ENCODE results near the gene HOMEZ.

DNA sequence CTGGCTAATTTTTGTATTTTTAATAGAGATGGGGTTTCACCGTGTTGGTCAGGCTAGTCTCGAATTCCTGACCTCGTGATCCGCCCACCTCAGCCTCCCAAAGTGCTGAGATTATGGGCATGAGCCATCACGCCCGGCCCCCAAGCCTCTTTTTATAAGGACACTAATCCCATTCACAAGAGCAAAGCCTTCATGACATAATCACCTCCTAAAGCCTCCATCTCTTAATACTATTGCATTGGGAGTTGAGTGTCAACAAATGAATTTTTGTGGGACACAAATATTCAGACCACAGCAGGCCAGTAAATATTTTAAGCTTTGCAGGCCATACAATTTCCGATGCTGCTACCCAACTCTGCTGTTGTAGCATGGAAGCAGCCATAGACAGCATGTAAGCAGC, 37.3 kb downstream of the HOMEZ start:
- TF ChIP-seq CTCF (IDR thresholded peaks at IDR 0.05; ENCODE audit: poor library complexity) (no peak), EZH2 (IDR thresholded peaks at IDR 0.05; ENCODE audit: borderline replicate concordance) (no peak)
